Measurements from ENCODE around the gene TGFBRAP1.
A peak's percentile ranks its signal among the peaks of the same experiment; 100 is the strongest.

Gene TGFBRAP1

DNA sequence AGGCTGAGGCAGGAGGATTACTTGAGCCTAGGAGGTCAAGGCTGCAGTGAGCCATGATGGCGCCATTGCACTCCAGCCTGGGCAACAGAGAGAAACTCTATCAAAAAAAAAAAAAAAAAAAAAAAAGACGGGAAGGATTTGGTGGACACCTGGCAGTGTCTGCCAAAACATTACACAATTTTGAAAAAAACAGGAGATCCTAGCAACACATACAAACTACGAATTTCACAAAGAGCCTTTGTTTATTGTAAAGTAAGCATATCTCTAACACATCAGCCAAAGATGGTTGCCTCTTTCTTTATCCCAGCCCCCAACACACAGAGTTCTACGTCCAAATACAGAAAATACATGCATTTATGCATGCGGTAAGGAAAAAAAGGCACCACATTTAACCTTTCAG is 80.4 kb downstream of the TGFBRAP1 start:
- TF ChIP-seq CTCF (conservative IDR thresholded peaks at IDR 0.05; ENCODE audit: low read length), result no peak
- DNase-seq (ENCODE audit: low read depth), result no peak
- H3K4me3 ChIP-seq (ENCODE audit: low read length), result no peak overlapping the region

GRCh38 chr2:105248316-105249070 is 81.0 kb downstream of the TGFBRAP1 start:
- H3K4me3 ChIP-seq (ENCODE audit: low read length), result no peak overlapping the region
- DNase-seq (ENCODE audit: low read depth), result peak; percentile 46
- TF ChIP-seq CTCF (conservative IDR thresholded peaks at IDR 0.05; ENCODE audit: low read length), result no peak

DNA sequence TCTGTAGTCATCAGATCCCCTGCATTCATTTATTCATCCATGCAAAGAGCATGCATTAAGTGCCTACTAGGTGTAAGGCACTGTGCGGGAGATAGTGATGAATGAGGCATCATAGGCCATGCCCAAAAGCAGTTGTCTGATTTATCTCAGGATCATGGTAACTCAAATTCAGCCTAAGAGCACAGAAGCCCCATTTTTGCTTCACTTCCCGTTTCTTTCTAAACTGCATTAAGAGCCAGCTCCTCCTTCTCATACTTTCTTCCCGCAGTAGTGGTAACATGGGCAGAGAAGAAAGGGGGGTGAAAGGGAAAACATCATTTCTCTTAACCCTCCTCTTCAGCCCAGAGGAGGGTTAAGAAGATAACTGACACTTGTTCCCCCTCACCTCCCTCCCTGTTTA is 85.1 kb downstream of the TGFBRAP1 start:
- DNase-seq (ENCODE audit: low read depth), result no peak
- no peak overlapping the region for H3K4me3 ChIP-seq (ENCODE audit: low read length)
- TF ChIP-seq CTCF (conservative IDR thresholded peaks at IDR 0.05; ENCODE audit: low read length), result no peak

GRCh38 chr2:105243961-105244360 is 85.6 kb downstream of the TGFBRAP1 start:
- DNase-seq (ENCODE audit: low read depth), result no peak
- no peak overlapping the region for H3K4me3 ChIP-seq (ENCODE audit: low read length)
- peak; percentile 17; the same call in 1 of the 2 replicates for TF ChIP-seq CTCF (conservative IDR thresholded peaks at IDR 0.05; ENCODE audit: low read length)

GRCh38 chr2:105242286-105242993 is 87.1 kb downstream of the TGFBRAP1 start:
- no peak for TF ChIP-seq CTCF (conservative IDR thresholded peaks at IDR 0.05; ENCODE audit: low read length)
- H3K4me3 ChIP-seq (ENCODE audit: low read length), result no peak overlapping the region
- no peak for DNase-seq (ENCODE audit: low read depth)

GRCh38 chr2:105241443-105241842 is 88.1 kb downstream of the TGFBRAP1 start, which contains the start of gene GPR45:
Gene GPR45 (plus strand): TSS chr2:105241743. CDS start chr2:105241859, 116 bp downstream.
- no peak for DNase-seq (ENCODE audit: low read depth)
- no peak within 1 kb of the TSS for H3K4me3 ChIP-seq (ENCODE audit: low read length)
- no peak for TF ChIP-seq CTCF (conservative IDR thresholded peaks at IDR 0.05; ENCODE audit: low read length)

- peak; percentile 96 for DNase-seq (ENCODE audit: low read depth)
- TF ChIP-seq CTCF (conservative IDR thresholded peaks at IDR 0.05; ENCODE audit: low read length), result no peak
- H3K4me3 ChIP-seq (ENCODE audit: low read length), result no peak overlapping the region
Observed at GRCh38 chr2:105239924-105240323, 89.6 kb downstream of the TGFBRAP1 start.
